ENCODE measurements around the gene BDNF.

- no peak for TF ChIP-seq CTCF (conservative IDR thresholded peaks at IDR 0.05)
- no peak for TF ChIP-seq ZFX (IDR thresholded peaks at IDR 0.05)
Measured at GRCh38 chr11:27614092-27614491, 86.2 kb downstream of the BDNF start.

Data from C4-2B (cell line).